ENCODE measurements around the gene C11orf58.
A peak's percentile ranks its signal among the peaks of the same experiment; 100 is the strongest.

Gene C11orf58

DNA sequence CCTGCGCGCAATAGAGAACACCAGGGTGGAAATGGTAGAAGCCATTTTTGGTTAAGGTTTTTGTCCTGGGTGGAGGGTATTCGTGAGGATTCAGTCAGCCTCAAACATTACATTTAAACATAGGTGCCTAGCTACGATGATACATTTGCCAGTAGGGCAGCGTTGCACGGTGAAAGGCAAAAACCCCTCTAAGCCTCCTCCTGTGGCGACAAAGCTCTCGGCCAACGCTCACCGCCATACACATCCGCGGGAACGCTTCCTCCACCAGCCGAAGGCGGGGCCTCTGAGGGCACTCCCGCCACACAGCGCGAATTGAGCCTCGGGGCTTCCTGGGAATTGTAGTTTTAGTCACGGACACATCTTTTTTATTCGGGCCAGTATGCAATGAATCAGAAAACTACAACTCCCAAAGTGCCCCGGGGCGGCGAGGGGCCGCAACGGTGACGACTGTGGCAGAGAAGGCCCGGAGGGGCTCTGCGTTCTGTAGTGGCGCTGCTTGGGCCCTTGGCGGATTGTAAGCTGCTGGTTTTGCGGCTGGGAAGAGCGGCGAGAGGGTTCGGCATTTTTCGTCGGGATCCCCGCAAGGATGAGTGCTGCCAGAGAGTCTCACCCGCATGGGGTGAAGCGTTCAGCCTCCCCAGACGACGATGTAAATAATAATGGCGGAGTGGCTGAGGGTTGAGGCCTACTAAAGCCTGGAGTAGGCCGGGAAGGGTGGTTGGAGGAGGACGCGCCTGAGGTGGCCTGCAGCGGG lies at the start of gene C11orf58:
C11orf58 (plus strand) TSS at position 455 of the 754 bp plus-strand sequence; CDS start at position 587, 132 bp downstream.
- peak; percentile 72 to 98 (median 95) for DNase-seq

DNA sequence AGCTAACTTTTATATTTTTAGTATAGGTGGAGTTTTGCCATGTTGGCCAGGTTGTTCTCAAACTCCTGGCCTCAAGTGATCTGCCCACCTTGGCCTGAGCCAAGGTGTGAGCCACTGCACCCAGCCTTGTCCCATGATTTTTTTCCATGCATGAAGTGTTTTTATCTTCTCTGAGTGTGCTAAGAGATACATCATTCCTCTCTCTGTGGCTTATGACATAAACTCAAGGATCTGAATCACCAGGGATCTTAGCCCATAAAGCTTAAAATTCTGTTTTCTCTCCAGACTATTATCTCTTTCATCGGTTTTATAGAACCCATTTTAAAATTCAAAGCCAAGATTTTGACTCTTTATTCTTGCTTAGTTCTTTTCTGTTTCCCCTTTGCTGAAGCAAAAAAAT lies 48.4 kb upstream of the C11orf58 start:
- no peak for DNase-seq

DNA sequence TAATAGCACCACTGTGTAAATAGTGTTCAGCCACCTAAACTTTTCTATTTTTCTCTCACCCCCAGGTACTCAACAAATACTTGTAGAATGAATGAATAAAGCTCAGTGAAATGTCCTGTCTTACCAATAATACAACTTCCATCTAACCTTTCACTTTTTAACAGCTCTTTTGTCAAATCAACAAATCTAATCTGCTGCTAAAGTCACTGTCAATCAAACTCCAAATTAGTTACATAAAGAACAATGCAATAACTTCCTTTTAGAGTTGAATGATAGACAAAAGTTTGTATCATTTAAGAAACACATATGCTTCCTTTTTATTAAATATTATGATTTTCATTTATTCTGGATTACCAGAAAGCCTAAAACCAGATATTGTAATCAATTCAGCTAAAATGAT lies 34.7 kb upstream of the C11orf58 start:
- no peak for DNase-seq

DNA sequence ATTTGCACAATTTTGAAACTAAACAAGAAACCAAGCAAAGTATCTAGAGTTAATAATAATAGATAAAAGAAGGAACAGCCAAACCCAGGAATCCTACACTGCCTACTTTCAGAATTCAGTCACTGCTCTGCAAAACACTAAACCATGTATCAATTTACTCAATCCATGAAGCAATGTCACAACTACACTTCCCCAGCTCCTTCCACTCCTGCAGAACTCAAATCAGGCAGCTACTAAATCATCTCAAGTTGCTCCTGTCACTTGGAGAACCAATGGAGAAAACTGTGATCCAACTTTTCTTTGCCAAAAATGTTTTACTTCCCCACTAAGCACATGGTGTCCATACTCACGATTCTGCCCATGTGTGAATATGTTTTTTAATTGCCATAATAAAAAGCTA lies 24.9 kb upstream of the C11orf58 start:
- DNase-seq = no peak

DNA sequence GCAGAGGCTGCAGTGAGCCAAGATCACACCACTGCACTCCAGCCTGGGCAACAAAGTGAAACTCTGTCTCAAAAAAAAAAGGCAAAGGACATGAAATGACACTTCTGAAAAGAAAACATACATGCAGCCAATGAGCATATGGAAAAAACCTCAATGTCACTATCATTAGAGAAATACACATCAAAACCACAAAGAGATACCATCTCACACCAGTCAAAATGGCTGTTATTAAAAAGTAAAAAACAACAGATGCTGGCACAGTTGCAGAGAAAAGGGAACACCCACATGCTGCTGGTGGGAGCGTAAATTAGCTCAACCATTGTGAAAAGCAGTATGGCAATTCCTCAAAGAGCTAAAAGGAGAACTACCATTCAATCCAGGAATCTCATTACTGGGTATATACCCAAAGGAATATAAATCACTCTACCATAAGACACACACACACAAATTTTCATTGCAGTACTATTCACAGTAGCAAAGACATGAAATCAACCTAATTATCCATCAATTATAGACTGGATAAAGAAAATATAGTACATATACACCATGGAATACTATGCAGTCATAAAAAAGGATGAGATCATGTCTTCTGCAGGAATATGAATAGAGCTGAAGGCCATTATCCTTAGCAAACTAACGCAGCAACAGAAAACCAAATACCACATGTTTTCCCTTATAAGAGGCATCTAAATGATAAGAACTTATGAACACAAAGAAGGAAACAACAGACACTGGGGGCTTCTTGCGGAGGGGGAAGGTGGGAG lies 15.7 kb upstream of the C11orf58 start:
- no peak for DNase-seq

DNA sequence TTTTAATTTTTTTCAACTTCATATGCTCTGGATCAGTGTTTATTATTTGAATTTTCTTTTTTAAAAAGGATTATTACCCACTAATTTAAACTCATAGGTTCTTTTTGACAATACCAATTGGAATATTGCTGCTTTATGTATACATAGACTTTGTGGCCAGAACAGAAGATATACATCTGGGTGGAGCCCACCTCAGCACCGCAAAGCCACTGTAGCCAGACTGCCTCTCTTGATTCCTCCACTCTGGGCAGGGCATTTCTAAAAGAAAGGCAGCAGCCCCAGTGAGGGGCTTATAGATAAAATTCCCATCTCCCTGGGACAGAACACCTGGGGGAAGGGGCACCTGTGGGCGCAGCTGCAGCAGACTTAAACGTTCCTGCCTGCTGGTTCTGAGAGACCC lies 10.6 kb upstream of the C11orf58 start:
- no peak for DNase-seq

DNA sequence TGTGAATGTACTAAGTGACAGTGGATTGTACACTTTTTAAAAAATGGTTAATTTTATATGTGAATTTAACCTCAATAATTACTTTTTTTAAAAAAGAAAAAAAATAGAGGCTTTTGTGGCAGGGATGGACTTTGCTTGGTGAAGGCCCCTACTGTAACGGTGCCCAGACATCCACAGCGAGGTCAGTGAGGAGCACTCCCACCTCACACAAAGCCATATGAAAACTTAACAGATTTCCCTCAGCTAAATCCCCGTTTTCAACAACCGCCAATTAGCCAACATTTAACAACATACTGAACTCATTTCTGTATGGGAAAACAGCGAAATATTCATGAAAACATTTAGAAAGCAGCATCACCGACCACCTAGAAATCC lies 642 bp upstream of the C11orf58 start:
- peak in 1 of 58 donors; percentile 56 for DNase-seq

DNA sequence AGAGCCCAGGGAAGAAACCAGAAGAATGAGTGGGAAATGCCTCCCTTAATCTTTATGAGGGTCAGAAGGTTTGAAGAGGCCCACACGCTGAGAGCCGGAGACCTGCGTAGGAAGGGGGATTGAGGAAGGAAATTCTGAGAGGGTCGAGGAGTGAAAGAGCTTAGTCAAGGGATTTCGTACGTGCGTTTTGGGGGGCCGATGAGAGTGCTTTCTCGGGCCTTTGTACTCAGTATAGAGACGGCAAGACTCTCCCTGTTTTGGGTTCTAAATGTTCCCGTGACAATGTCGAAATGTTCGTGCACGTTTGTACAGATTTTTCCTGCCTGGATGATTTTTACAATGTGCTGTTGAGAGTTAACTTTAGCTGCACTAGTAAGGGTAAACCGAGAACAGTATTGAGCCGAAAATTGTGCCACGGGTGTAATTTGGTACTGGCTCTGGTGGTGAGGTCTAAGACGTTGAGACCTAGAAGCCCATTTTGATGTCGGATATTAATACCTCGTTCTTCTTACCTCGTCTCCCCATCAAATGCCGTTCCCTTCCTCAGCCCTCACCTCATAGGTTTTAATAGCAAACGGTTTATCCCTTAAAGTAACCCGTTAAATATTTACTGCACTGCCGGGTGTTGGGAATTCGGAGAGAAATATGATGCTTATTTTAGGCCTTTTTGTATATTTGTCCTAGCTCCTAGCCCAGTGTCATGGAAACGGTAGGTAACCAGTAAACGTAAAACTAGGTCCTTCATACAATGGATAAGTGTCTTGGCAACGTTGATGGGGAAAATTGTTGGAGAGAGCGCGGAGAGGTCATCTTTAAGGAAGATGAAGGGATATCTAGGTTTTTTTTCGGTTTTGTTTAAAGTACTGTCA lies 734 bp downstream of the C11orf58 start:
- peak in 7 of 58 donors; percentile 26 to 62 (median 39) for DNase-seq

DNA sequence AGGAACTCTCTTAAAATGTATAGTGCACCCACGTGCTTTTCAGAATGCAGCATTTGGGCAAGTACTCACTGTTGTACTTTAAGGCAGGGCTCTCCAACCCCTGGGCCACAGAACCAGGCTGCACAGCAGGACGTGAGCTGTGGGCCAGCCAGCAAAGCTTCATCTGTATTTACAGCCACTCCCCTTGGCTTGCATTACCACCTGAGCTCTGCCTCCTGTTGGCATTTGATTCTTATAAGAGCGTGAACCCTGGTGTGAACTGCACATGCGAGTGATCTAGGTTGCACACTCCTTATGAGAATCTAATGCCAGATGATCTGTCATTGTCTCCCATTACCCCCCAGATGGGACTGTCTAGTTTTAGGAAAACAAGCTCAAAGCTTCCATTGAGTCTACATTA lies 3.0 kb downstream of the C11orf58 start:
- DNase-seq = no peak

DNA sequence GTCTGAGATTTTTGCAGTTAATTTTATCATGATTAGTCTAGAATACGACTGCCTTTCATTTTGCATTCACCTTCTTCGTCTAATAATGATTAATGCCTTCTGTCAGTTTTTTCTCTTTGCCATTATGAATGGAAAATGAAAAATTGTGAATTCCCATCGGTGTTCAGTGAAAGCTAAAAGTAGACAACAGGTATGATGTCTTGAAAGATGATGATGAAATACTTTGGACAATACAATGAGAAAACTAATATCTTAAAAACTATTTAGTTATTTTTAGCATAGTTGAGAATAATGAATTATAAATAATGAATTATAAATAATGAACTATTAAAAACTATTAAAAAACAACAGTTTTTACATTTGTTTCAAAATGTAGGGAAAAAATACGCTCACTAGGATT lies 5.0 kb downstream of the C11orf58 start:
- DNase-seq = no peak

DNA sequence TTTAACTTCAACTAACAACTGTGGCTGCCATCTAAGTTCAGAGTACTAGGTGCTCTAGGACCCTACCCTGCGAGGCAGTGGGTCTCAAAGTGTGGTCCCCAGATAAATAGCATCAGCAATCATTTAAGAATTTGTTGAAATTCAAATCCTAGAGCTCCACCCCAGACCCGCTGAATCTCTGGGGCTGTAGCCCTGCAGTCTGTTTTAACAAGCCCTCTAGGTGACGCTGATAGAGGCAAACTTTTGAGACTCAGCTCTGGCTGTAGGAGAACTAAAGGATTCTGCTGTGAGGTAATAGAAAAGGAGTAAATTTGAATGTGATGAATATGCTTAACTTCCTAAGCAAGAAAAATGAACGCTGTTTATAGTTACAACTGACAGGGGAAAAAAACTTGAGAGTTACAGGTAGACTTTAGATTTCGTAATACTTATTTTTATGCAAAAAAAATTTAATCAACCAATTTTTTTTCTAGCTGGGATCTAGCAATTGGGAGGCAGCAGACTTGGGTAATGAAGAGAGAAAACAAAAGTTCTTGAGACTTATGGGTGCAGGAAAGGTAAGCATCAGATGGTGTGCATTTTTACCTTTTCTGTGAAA lies 5.8 kb downstream of the C11orf58 start:
- DNase-seq = no peak

DNA sequence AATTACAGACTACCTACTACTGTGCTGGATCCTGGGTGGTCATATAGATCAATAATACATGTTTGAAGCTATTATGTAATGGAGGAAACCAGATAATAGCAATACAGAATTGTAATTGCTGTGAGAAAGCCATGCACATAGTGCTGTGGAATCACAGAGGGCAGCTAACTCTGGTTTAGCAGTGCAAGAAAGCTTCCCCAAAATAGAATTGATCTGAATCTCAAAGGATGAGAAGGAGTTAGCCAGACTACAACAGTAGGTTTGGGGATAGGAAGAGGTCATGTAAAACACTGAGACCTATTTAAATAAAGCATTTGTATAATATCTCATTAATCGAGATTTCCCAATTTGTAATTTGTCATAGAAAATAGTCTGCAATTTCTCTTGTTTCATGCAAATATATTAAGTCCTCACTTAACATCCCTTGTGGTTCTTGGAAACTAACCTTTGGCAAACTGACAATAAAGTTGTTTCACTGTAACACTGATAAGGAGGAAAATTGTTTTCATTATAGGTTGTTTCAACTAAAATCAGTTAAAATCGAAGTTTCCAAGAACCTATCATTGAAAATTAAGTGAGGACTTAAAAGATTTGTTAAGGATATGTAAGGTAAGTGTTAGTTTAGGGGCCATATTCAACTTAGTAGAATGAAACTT lies 7.6 kb downstream of the C11orf58 start:
- no peak for DNase-seq

DNA sequence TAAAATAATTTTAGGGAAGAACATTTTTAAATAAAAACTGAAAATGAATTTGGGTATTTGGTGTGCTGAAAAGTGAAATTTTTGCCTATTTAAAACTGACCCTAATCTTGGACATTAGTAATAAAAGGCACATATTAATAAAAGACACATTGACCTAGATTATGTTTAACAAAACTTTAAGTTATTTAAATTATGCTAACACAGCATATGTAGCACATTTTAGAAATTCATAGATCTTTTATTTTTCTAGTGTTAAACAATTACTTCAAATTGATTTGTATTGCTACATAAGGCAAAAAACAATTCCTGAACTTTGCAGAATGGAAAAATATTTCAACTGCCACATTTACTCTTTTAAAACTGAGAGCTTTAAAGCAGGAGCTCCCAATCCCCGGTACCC lies 10.6 kb downstream of the C11orf58 start:
- DNase-seq = no peak

DNA sequence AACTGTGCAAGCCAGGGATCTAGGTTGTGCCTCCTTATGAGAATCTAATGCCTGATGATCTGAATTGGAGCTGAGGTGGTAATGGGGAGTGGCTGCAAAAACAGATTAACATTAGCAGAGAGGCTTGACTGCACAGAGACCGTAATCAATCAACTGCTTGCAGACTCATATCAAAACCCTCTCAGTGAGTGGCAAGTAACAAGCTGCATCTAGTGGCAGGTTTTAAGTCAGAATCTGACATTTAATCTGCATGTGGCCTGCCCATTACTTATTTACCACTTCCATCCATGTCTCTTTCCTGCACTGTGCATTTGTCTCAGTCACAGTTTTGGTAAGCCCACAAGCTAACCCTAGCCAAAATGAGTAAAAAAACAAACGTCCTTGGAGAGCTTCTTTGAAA lies 11.2 kb downstream of the C11orf58 start:
- no peak for DNase-seq

DNA sequence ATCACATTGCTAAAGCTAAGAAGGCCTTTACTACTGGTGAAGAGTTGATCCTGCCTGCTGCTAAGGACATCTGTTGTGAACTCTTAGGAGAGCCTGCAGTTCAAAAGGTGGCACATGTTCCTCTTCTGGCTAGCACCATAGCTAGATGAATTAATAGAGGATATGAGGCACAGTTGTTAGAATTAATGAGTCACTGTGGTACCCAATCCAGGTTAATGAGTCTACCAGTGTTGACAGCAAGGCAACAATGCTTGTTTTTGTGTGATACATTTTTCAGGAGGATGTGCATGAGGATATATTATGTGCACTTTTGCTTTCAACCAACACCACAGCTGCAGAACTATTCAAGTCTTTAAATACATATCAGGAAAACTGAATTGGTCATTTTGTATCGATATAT lies 12.0 kb downstream of the C11orf58 start:
- DNase-seq = no peak

DNA sequence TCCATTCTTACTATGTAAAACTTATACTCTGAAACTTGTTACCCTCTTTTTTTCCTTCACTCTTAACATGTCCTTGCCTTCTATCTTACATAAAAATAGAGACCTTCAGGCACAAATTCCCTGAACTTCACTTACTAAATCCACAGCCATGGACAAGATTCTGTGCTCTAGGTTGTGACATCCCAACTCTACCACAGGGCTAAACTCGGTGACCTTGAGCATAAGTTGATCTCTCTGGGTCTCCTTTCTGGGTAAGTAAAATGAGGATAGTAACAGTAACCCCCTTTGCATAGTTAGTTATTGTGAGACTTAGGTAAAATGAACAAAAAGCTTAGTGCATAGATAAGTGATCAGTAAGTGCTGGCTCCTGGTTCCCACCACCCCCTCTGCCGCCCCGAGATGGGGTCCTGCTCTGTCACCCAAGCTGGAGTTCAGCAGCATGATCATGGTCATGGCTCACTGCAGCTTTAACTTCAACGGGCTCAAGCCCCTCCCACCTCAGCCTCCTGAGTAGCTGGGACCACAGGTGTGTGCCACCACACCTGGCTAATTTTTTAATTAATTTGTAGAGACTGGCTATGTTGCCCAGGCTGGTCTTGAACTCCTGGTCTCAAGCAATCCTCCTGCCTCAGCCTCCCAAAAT lies 20.1 kb downstream of the C11orf58 start:
- DNase-seq = no peak

DNA sequence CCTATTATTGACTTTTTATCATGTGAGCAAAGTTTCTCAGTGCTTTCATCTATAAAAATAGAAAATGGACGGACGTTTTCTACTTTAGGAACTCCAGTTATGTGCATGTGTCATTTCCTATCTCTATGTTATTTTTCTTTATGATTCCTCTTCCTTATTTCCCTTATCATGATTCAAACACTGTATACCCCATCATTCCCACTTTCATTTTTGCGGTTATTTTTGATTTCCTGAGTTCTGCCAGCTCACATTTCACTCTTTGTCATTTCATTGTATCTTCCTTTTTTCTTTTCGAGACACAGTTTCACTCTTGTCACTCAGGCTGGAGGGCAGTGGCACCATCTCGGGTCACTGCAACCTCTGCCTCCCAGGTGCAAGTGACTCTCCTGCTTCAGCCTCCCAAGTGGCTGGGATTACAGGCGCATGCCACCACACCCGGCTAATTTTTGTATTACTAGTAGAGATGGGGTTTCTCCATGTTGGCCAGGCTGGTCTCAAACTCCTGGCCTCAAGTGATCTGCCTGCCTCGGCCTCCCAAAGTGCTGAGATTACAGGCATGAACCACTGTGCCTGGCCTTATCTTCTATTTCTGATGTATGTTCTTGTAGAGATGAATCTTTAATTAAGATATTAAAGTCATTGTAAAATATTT lies 21.5 kb downstream of the C11orf58 start:
- no peak for DNase-seq

DNA sequence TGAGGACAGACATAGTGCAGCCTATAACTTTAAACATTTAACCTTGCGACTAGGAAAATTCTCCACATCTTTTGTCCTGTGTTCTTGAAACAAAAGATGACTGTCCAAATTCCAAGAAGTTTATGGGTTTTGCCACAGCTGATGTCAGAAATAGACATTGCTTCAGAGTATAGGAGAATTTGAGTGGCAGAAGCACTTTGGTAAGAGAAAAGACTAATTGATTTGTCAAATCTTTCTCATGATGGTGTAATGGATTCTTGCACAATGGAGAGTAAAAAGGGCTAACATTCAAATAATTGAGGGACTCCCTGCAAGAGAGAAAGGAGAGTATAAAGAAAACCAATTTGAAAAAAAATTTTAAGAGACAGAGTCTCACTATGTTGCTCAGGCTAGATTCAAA lies 25.3 kb downstream of the C11orf58 start:
- no peak for DNase-seq

DNA sequence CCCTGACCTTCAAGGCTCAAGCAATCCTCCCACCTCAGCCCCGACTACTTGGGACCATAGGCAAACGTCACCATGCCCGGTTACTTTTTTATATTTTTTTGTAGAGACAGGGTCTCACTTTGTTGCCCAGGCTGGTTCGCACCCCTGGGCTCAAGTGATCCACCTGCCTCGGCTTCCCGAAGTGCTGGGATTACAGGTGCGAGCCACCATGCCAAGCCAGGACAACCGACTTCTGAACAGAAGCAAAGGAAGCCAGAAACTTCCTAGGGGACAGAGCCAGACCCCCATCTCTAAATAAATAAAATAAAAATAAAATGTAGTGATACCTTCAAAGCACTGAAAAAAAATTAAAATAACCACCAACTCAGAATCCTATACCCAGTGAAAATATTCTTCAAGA lies 26.4 kb downstream of the C11orf58 start:
- DNase-seq = no peak

DNA sequence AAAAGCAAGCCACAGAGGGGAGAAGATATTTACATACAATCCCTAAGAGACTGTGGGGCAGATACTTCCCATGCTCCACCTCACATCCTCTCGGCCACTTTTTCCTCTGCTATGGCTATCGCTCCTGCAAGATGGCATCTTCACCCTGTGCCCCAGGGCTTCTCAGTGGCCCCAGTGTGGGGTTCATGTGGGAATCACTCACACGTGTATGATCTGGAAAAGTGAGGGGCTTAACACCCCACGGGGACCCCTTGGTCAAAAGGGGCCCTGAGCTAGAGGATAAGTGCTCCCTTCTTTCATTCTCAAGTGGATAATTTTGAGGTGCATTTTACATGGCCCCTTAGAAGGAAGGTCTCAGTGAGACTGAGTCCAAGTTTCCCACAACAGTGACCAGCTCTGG lies 28.7 kb downstream of the C11orf58 start:
- no peak for DNase-seq

All from anterior cingulate cortex (tissue), 58 donors.